CD4-positive, alpha-beta T cell treated with Interferon gamma for 1 hour (primary cell): ENCODE data around the gene ITPRIPL1.

Source experiments
- DNase-seq: peaks from one replicate; pipeline ENCODE4 v3.0.0-alpha.2; 2020

The ITPRIPL1 gene

DNA sequence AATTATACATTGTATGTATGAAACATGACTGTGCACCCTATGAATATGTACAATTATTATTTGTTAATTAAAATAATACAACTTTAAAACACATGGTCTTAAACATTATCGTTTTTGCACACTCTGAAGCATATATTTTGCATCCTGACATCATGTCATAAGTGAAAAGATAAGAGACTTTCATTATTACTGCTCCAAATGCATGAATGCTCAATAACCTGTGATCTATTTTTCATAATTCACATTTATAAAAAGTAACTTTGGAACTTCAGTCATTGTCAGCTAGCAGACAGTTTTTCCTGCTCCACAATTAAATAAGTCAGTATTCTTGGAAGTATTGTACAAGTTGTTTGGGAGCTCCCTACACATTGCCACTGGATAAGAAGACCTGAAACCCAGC lies 1.3 kb upstream of the ITPRIPL1 start:
- DNase-seq, result no peak

DNA sequence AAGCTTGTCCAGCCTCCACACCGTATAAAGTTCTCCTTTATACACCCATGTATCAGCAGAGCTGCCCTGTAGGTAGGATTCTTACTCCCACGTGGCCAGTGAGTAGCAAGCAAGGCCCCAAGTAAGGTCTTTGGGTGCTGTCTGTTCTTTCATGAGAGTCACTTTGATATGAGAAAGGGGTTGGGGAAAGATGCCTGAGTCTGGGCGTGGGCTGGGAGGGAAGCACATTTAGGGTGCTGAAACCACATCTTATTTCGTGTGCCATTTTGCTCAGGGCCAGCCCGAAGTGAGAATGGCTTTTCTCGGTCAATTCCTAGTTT lies 436 bp upstream of the ITPRIPL1 start:
- DNase-seq, result no peak

DNA sequence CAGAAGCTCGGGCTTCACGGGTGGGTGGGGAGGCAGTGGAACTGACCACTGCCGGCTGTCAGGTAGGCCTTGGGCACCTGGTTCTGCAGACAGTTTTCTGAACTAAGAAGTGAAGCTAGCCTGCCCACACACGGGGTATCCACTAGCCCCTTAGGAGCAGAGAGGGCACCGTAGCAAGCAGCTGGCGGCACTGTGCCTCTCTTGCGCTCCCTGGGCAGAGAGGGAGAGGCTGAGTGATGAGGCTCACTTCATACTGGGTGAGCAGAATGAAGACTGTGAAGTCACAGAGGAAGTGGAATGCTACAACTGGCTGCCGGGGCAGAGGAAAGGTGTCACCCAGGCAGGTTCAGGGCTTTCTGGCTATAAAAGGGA lies 753 bp downstream of the ITPRIPL1 start:
- DNase-seq, result peak; percentile 53

GRCh38 chr2:96326564-96326963 lies 1.4 kb downstream of the ITPRIPL1 start:
- no peak for DNase-seq

DNA sequence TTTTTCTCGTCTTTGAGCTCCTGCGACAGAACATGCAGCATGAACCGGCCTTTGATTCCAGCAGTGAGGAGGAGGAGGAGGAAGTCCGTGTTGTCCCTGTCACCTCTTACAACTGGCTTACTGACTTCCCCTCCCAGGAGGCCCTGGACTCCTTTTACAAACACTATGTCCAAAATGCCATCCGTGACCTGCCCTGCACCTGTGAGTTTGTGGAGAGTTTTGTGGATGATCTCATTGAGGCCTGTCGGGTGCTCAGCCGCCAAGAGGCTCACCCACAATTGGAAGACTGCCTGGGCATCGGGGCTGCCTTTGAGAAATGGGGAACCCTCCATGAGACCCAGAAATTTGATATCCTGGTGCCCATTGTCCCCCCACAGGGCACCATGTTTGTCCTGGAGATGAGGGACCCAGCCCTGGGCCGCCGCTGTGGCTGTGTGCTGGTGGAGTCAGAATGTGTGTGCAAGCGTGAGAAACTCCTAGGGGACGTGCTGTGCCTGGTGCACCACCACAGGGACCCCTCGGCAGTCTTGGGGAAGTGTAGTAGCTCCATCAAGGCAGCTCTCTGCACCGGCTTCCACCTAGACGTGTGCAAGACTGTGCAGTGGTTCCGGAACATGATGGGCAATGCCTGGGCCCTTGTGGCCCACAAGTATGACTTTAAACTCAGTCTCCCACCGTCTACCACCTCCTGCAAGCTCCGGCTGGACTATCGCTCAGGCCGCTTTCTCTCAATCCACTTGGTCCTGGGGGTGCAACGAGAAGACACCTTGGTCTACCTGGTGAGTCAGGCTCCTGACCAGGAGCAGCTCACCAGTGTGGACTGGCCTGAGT lies 2.1 kb downstream of the ITPRIPL1 start:
- DNase-seq, result no peak

DNA sequence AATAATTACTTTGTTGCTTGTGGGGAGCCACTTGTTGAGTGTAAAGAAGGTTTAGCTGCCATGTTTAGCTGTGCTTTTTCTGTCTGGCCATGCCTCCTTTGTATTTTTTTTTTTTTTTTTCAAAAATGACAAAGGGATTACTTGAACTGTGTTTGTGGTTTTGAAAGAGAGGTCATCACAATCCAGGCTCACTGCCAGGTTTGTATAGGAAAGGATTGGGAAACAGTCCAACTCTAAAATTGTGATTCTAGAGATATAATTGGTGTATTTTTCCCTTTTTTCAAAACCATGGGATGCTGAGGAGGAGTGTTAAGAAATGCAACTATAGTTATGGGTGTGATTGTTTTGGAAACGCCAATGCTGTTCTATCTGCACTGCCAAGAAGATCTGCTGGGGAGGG lies 4.3 kb downstream of the ITPRIPL1 start:
- DNase-seq, result no peak

DNA sequence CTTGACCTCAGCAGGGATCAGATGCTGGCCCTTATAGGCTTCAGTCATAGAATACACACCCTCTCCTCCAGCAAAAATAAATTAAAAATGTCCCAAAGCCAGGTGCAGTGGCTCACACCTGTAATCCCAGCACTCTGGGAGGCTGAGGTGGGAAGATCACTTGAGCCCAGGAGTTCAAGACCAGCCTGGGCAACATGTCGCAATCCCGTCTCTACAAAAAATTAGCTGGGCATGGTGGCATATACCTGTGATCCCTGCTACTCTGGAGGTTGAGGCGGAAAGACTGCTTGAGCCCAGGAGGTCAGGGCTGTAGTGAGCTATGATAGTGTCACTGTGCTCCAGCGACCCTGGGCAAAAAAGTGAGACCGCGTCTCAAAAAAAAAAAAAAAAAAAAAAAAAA lies 4.8 kb downstream of the ITPRIPL1 start:
- no peak for DNase-seq

GRCh38 chr2:96330407-96330806 lies 5.3 kb downstream of the ITPRIPL1 start:
- no peak for DNase-seq

DNA sequence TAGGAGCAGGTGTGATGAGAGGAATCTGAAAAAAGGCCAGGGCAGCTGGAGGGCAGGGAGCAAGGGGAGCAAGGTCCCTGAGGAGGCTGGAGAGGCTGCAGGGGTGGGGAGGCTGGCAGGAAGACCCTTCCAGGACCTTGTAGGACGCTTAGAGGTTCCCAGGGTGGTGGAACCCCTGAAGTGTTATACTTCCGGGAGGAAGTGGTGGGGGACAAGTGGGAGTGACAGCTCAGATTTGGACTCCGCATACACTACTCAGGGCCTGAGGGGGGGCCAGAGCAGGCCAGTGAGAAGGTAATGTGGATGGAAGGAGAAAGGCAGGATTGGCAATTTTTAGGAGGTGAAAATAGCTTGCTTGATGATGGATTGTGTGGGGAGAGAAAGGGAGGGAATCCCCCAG lies 8.6 kb downstream of the ITPRIPL1 start:
- no peak for DNase-seq

GRCh38 chr2:96336104-96336775 lies 11.1 kb downstream of the ITPRIPL1 start:
- DNase-seq, result no peak

DNA sequence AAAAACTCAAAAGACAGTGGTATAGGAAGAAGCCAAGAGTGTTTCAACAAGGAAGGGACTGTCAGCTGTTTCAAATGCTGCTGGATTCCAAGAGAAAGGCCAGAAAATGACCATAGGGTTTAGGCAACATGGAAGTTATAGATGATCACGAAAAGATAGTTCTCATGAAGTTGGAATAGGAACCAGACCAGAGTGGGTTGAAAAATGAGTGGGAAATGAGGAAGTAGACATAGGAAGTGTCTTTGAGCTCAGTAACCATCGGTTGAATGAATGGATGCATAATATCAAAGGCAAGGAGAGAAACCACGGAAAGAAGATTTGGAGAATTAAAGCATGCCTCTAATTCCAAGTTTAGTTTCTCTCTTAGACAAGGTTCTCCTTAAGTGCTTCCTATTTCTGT lies 11.8 kb downstream of the ITPRIPL1 start:
- DNase-seq, result no peak

- DNase-seq, result no peak
These were observed 15.6 kb downstream of the ITPRIPL1 start for GRCh38 chr2:96340493-96341414.

- no peak for DNase-seq
These were observed 16.5 kb downstream of the ITPRIPL1 start for GRCh38 chr2:96341641-96342040.

- DNase-seq, result peak; percentile 29
These were observed 17.0 kb downstream of the ITPRIPL1 start for GRCh38 chr2:96342085-96342484.

DNA sequence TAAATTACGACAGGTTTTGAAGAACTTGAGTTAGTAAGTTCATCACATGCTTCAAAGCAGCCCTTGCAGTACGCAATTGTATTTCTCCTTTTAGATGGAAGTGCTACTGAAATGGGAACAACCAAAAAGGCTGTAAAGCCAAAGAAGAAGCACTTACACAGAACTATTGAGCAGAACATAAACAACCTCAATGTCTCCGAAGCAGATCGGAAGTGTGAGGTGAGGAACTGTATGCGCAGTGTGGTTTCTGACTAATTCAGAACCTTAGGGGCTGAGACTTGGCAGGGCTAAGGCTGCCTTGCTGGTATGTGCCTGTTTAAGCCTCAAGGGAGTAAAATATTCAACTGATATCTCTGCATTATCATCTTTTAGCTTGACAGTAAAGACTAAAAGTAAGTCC lies 18.9 kb downstream of the ITPRIPL1 start:
- DNase-seq, result peak; percentile 42

DNA sequence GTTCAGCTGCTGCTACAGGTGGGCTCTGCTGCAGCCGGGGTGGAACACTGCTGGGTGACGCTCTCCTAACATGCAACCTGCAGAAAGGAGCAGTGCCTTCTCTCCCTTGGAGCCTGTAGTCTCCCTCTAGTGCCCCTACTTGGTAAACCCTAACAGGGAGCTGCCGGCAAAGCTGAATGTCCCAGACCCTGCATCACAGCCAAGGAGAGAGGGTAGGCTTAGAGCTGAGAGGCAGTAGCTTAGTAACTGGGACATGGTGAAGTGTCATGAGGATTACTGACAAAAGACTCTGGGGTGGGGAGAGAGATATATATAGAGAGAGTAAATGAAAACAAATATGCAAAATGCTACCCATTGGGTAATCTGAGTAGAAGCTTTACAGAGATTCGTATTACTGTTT lies 20.3 kb downstream of the ITPRIPL1 start:
- DNase-seq, result no peak

GRCh38 chr2:96345868-96346462 lies 20.8 kb downstream of the ITPRIPL1 start:
- no peak for DNase-seq

DNA sequence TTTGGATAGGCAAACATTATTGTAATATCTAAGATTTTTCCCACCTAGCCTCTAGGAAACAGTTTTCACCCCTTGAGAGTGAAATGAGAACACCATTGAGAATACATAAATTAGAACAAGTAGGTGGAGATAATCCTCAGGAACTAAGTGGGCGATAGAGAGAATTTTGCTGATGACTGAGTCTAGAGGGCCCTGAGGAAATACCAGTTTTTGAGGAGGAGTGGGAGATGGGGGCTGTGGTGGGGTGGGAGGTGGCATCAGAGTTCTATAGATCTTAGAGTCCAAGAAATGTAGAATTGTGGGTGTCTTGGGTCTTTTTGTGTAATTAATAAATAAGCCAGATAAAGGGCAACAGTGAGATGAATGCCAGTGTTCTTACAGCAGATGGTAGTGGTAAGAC lies 22.3 kb downstream of the ITPRIPL1 start:
- DNase-seq, result no peak

- no peak for DNase-seq
These were observed 28.0 kb downstream of the ITPRIPL1 start for GRCh38 chr2:96353032-96353561.

DNA sequence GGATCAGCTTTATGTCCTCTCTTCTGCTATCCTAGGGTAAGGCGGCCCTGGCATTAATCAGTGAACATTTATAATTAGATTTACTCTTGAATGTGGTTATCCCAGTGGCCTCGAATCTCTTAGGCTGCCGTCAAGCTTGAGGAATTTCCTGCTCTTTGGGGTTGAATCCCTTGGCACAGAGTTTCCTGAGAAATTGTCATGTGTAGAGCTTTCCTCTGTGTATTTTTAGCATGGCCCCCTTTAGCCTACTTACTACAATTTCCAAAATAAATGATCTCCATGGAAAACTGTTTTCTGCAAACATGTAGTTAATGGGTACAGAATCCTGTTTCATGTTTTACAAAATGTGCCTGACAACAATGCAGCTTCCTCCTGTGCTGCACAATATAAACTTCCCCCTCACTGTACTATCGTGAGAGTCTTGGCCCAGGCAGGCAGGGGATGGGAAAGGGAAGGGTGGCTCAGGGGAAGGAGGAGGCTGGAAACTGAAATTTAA lies 28.5 kb downstream of the ITPRIPL1 start:
- DNase-seq, result no peak

GRCh38 chr2:96354492-96354891 lies 29.4 kb downstream of the ITPRIPL1 start:
- no peak for DNase-seq

- DNase-seq, result no peak
These were observed 31.8 kb downstream of the ITPRIPL1 start for GRCh38 chr2:96356889-96357288.

- peak; percentile 37 for DNase-seq
These were observed 34.2 kb downstream of the ITPRIPL1 start for GRCh38 chr2:96359310-96359709.
